Karpas-422 (cell line): ENCODE measurements around the gene FBXL16. TPM values are rescaled to one million over a fixed set of nuclear protein-coding genes. Genes with fewer than 3 reads are reported as not detected.
A peak's percentile ranks its signal among the peaks of the same experiment; 100 is the strongest.

Source experiments
- DNase-seq: peaks from one replicate; pipeline ENCODE4 v3.0.0-alpha.2; 2015
- H2AFZ ChIP-seq: fragments of 200-600 bp; sonication (generic); 2 replicates; pipeline ENCODE4 v1.6.1; 2014; ENCODE audit warnings: antibody characterized with exemption, low read length, mixed read lengths
- H3K27ac ChIP-seq: fragments of 200-600 bp; sonication (generic); 2 replicates; pipeline ENCODE4 v1.5.1; 2014; ENCODE audit warnings: mild to moderate bottlenecking, low read length, moderate library complexity
- H3K27me3 ChIP-seq: fragments of 200-600 bp; sonication (generic); 2 replicates; pipeline ENCODE4 v1.6.1; 2014; ENCODE audit warnings: low read length, mixed read lengths
- H3K36me3 ChIP-seq: fragments of 200-600 bp; sonication (generic); 2 replicates; pipeline ENCODE4 v1.6.1; 2014; ENCODE audit warnings: low read length, mixed read lengths; ENCODE audit not compliant: insufficient read depth
- H3K4me1 ChIP-seq: fragments of 200-600 bp; sonication (generic); 2 replicates; pipeline ENCODE4 v1.6.1; 2014; ENCODE audit warnings: mild to moderate bottlenecking, low read length, mixed read lengths
- H3K4me2 ChIP-seq: fragments of 200-600 bp; sonication (generic); 2 replicates; pipeline ENCODE4 v1.6.1; 2014; ENCODE audit warnings: low read length, low read depth, mild to moderate bottlenecking; ENCODE audit not compliant: poor library complexity, severe bottlenecking
- H3K4me3 ChIP-seq: fragments of 200-600 bp; sonication (generic); 2 replicates; pipeline ENCODE4 v1.5.1; 2014; ENCODE audit warnings: mild to moderate bottlenecking, antibody characterized with exemption, low read length, mixed read lengths
- H3K79me2 ChIP-seq: fragments of 200-600 bp; sonication (generic); 2 replicates; pipeline ENCODE4 v1.6.1; 2014; ENCODE audit warnings: mild to moderate bottlenecking, low read length, mixed read lengths
- H3K9ac ChIP-seq: fragments of 200-600 bp; sonication (generic); 2 replicates; pipeline ENCODE4 v1.6.0; 2014; ENCODE audit warnings: low read length
- H3K9me2 ChIP-seq: fragments of 200-600 bp; sonication (generic), shearing (Covaris generic); replicated peaks from 2 replicates; pipeline ENCODE4 v1.6.0; 2014; ENCODE audit warnings: mild to moderate bottlenecking, low read length, moderate library complexity; ENCODE audit not compliant: insufficient read depth
- H3K9me3 ChIP-seq: fragments of 300-700, 200-600 bp; sonication (generic); 2 replicates; pipeline ENCODE4 v1.6.1; 2014; ENCODE audit warnings: low read length, mixed read lengths
- H4K20me1 ChIP-seq: fragments of 200-600 bp; sonication (generic); 2 replicates; pipeline ENCODE4 v1.6.1; 2014; ENCODE audit warnings: mild to moderate bottlenecking, antibody characterized with exemption, low read length, low read depth; ENCODE audit not compliant: insufficient read depth
- total RNA-seq: library from RNA; depleted of rRNA; stranded (reverse); fragments of >200 nt; shearing (Covaris generic); gene quantifications from 2 replicates; pipeline ENCODE4 v1.2.3, GENCODE V29; 2014; ENCODE audit warnings: low replicate concordance

The FBXL16 gene
- total RNA-seq, 1 experiment from 2014 or later = 0.48 TPM

- Histone ChIP-seq H3K4me3 (peak overlapping the region; percentile 91), H3K27me3 (no peaks in the 10 kb centered on the region), H4K20me1 (no peaks in the 10 kb centered on the region; the same call in 1 of the 2 replicates), H3K4me2 (peak overlapping the region; percentile 93), H3K36me3 (0 out of 2 replicates have a peak, but pooled peaks cover 6% of the 10 kb centered on the region), H3K79me2 (peaks cover 26% of the 10 kb centered on the region), H2AFZ (no peak overlapping the region), H3K4me1 (peaks cover 83% of the 10 kb centered on the region), H3K9me2 (no peaks in the 10 kb centered on the region), H3K9me3 (no peaks in the 10 kb centered on the region), H3K9ac (peak overlapping the region; percentile 94), H3K27ac (peak overlapping the region; percentile 97)
- DNase-seq = peak; percentile 91
These were observed 21.8 kb upstream of the FBXL16 start for GRCh38 chr16:727291-727977.

GRCh38 chr16:726438-727290, 21.1 kb upstream of the FBXL16 start, which contains the start of the genes CCDC78 and HAGHL:
Gene CCDC78, minus strand, starts transcription at chr16:726443. Its CDS starts 76 bp downstream, at chr16:726367.
Gene HAGHL, plus strand, starts transcription at chr16:727106. Its CDS starts 404 bp downstream, at chr16:727510.
- H3K36me3 ChIP-seq = 0 out of 2 replicates have a peak, but pooled peaks cover 6% of the 10 kb centered on the region
- H3K4me3 ChIP-seq = peak within 1 kb of the TSS; percentile 91
- no peaks in the 10 kb centered on the region for H3K27me3 ChIP-seq
- no peak within 1 kb of the TSS for H2AFZ ChIP-seq
- peaks cover 5% of the 10 kb centered on the region for H4K20me1 ChIP-seq
- H3K9me2 ChIP-seq = no peaks in the 10 kb centered on the region
- H3K9ac ChIP-seq = peak within 1 kb of the TSS; percentile 94
- H3K9me3 ChIP-seq = no peaks in the 10 kb centered on the region
- peaks cover 31% of the 10 kb centered on the region for H3K79me2 ChIP-seq
- DNase-seq = peak; percentile 94
- H3K4me2 ChIP-seq = peak within 1 kb of the TSS; percentile 93
- peak within 1 kb of the TSS; percentile 97 for H3K27ac ChIP-seq
- peaks cover 90% of the 10 kb centered on the region for H3K4me1 ChIP-seq

- H3K4me3 ChIP-seq = peak overlapping the region; percentile 73
- no peaks in the 10 kb centered on the region for H3K27me3 ChIP-seq
- no peaks in the 10 kb centered on the region for H3K9me2 ChIP-seq
- peaks cover 33% of the 10 kb centered on the region for H3K79me2 ChIP-seq
- no peak for DNase-seq
- peak overlapping the region; percentile 89 for H3K4me2 ChIP-seq
- H3K9ac ChIP-seq = peak overlapping the region; percentile 75
- 0 out of 2 replicates have a peak, but pooled peaks cover 6% of the 10 kb centered on the region for H3K36me3 ChIP-seq
- H2AFZ ChIP-seq = no peak overlapping the region
- peaks cover 88% of the 10 kb centered on the region for H3K4me1 ChIP-seq
- peak overlapping the region; percentile 91 for H3K27ac ChIP-seq
- peaks cover 8% of the 10 kb centered on the region for H4K20me1 ChIP-seq
- H3K9me3 ChIP-seq = no peaks in the 10 kb centered on the region
These were observed 20.5 kb upstream of the FBXL16 start for GRCh38 chr16:726188-726437.

GRCh38 chr16:725463-726187, 20.0 kb upstream of the FBXL16 start:
- Histone ChIP-seq H3K9ac (peak overlapping the region; percentile 75), H3K79me2 (peaks cover 33% of the 10 kb centered on the region)

GRCh38 chr16:725041-725376, 19.4 kb upstream of the FBXL16 start:
- peak overlapping the region; percentile 89 for H3K4me2 ChIP-seq

More at GRCh38 chr16:725463-726187, 20.0 kb upstream of the FBXL16 start:
- Histone ChIP-seq H3K27ac (peak overlapping the region; percentile 91), H3K4me1 (peaks cover 83% of the 10 kb centered on the region), H4K20me1 (peaks cover 8% of the 10 kb centered on the region), H3K4me3 (peak overlapping the region; percentile 73), H3K9me3 (no peaks in the 10 kb centered on the region), H3K4me2 (peak overlapping the region; percentile 89), H3K36me3 (0 out of 2 replicates have a peak, but pooled peaks cover 6% of the 10 kb centered on the region), H3K9me2 (no peaks in the 10 kb centered on the region), H2AFZ (no peak overlapping the region), H3K27me3 (no peaks in the 10 kb centered on the region)
- DNase-seq = peak; percentile 72

GRCh38 chr16:724188-725040, 18.8 kb upstream of the FBXL16 start:
- peak; percentile 77 for DNase-seq
- Histone ChIP-seq H3K79me2 (peaks cover 28% of the 10 kb centered on the region), H3K27ac (peak overlapping the region; percentile 91), H3K9me3 (no peaks in the 10 kb centered on the region), H2AFZ (no peak overlapping the region), H3K4me1 (peaks cover 82% of the 10 kb centered on the region), H3K4me2 (peak overlapping the region; percentile 89), H3K9me2 (no peaks in the 10 kb centered on the region), H3K27me3 (no peaks in the 10 kb centered on the region), H3K36me3 (0 out of 2 replicates have a peak, but pooled peaks cover 2% of the 10 kb centered on the region), H3K9ac (peak overlapping the region; percentile 75), H3K4me3 (peak overlapping the region; percentile 73; the same call in 1 of the 2 replicates), H4K20me1 (peaks cover 8% of the 10 kb centered on the region)

More at GRCh38 chr16:725041-725376, 19.4 kb upstream of the FBXL16 start:
- Histone ChIP-seq H3K79me2 (peaks cover 32% of the 10 kb centered on the region), H3K27ac (peak overlapping the region; percentile 91), H3K9ac (peak overlapping the region; percentile 75), H3K27me3 (no peaks in the 10 kb centered on the region), H3K36me3 (0 out of 2 replicates have a peak, but pooled peaks cover 3% of the 10 kb centered on the region), H3K9me2 (no peaks in the 10 kb centered on the region), H3K9me3 (no peaks in the 10 kb centered on the region), H3K4me3 (peak overlapping the region; percentile 73; the same call in 1 of the 2 replicates), H2AFZ (no peak overlapping the region), H4K20me1 (peaks cover 8% of the 10 kb centered on the region), H3K4me1 (peaks cover 82% of the 10 kb centered on the region)
- no peak for DNase-seq

- peaks cover 83% of the 10 kb centered on the region for H3K4me1 ChIP-seq
- no peak overlapping the region for H2AFZ ChIP-seq
- peak overlapping the region; percentile 75 for H3K9ac ChIP-seq
- no peaks in the 10 kb centered on the region for H3K9me3 ChIP-seq
- H3K4me3 ChIP-seq = peak overlapping the region; percentile 35; the same call in 1 of the 2 replicates
- H3K9me2 ChIP-seq = no peaks in the 10 kb centered on the region
- no peaks in the 10 kb centered on the region for H3K27me3 ChIP-seq
- 0 out of 2 replicates have a peak, but pooled peaks cover 2% of the 10 kb centered on the region for H3K36me3 ChIP-seq
- H3K79me2 ChIP-seq = peaks cover 22% of the 10 kb centered on the region; the same call in 1 of the 2 replicates
- H3K4me2 ChIP-seq = peak overlapping the region; percentile 89
- peaks cover 8% of the 10 kb centered on the region for H4K20me1 ChIP-seq
- H3K27ac ChIP-seq = peak overlapping the region; percentile 91
- peak; percentile 52 for DNase-seq
These were observed 18.1 kb upstream of the FBXL16 start for GRCh38 chr16:723695-724094.
